ENCODE data around the gene GTF3A.

Gene GTF3A

GRCh38 chr13:27383104-27383921, 41.1 kb upstream of the GTF3A start:
- no peak overlapping the region for H3K4me3 ChIP-seq (ENCODE audit: low read length)
- TF ChIP-seq CTCF (conservative IDR thresholded peaks at IDR 0.05; ENCODE audit: low read depth, low read length), result no peak
- DNase-seq (ENCODE audit: low read depth), result no peak

- no peak for DNase-seq (ENCODE audit: low read depth)
- H3K4me3 ChIP-seq (ENCODE audit: low read length), result no peak overlapping the region
- TF ChIP-seq CTCF (conservative IDR thresholded peaks at IDR 0.05; ENCODE audit: low read depth, low read length), result no peak
Observed at GRCh38 chr13:27384285-27384684, 40.1 kb upstream of the GTF3A start.

GRCh38 chr13:27388241-27388640, 36.2 kb upstream of the GTF3A start:
- DNase-seq (ENCODE audit: low read depth), result no peak
- H3K4me3 ChIP-seq (ENCODE audit: low read length), result no peak overlapping the region
- no peak for TF ChIP-seq CTCF (conservative IDR thresholded peaks at IDR 0.05; ENCODE audit: low read depth, low read length)

GRCh38 chr13:27389891-27390290, 34.5 kb upstream of the GTF3A start:
- no peak for TF ChIP-seq CTCF (conservative IDR thresholded peaks at IDR 0.05; ENCODE audit: low read depth, low read length)
- no peak for DNase-seq (ENCODE audit: low read depth)
- H3K4me3 ChIP-seq (ENCODE audit: low read length), result no peak overlapping the region

- no peak for TF ChIP-seq CTCF (conservative IDR thresholded peaks at IDR 0.05; ENCODE audit: low read depth, low read length)
- H3K4me3 ChIP-seq (ENCODE audit: low read length), result no peak overlapping the region
- no peak for DNase-seq (ENCODE audit: low read depth)
Observed at GRCh38 chr13:27391471-27391870, 32.9 kb upstream of the GTF3A start.

GRCh38 chr13:27393101-27393500, 31.3 kb upstream of the GTF3A start:
- no peak for DNase-seq (ENCODE audit: low read depth)
- no peak overlapping the region for H3K4me3 ChIP-seq (ENCODE audit: low read length)
- TF ChIP-seq CTCF (conservative IDR thresholded peaks at IDR 0.05; ENCODE audit: low read depth, low read length), result no peak

- TF ChIP-seq CTCF (conservative IDR thresholded peaks at IDR 0.05; ENCODE audit: low read depth, low read length), result no peak
- H3K4me3 ChIP-seq (ENCODE audit: low read length), result no peak overlapping the region
- no peak for DNase-seq (ENCODE audit: low read depth)
Observed at GRCh38 chr13:27395007-27395510, 29.4 kb upstream of the GTF3A start.
